Ramos (cell line): ENCODE data around the gene GPR39.
"Not testable (repeated sequence)": the region's sequence is repeated elsewhere in the genome, so short reads cannot be mapped to it uniquely, and the experiment has no call there.

Experiments
- in situ Hi-C: fragments of 300-500 bp; cut with MboI; formaldehyde crosslinking; loops from one replicate; pipeline ENCODE4 v1.14.3; 2022; ENCODE audit warnings: low sequenced_read_pairs; ENCODE audit not compliant: unreplicated experiment

The GPR39 gene

GRCh38 chr2:132479155-132479554 is 62.5 kb downstream of the GPR39 start:
- in situ Hi-C loops: no loop called here

GRCh38 chr2:132482821-132483220 is 66.2 kb downstream of the GPR39 start:
- in situ Hi-C loops: no loop called here

DNA sequence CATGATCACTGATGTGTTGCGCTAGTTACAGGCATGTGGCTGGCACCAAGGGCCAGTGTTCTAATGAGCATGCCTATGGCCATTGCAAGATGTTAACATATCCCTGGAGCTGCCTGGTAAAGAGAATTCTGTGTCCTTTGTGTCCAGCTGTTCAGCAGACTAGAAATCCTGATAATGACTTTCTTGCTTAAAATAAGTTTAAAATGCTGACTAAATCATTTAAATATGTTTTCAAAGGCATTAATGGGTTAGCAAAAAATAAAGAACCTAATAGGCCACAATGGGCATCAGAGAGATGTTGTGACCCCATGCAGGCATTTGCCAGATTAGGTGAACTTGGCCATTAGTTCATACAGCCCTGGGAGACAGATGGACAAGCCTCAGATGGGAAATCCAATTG is 67.5 kb downstream of the GPR39 start:
- in situ Hi-C loops: no loop called here

DNA sequence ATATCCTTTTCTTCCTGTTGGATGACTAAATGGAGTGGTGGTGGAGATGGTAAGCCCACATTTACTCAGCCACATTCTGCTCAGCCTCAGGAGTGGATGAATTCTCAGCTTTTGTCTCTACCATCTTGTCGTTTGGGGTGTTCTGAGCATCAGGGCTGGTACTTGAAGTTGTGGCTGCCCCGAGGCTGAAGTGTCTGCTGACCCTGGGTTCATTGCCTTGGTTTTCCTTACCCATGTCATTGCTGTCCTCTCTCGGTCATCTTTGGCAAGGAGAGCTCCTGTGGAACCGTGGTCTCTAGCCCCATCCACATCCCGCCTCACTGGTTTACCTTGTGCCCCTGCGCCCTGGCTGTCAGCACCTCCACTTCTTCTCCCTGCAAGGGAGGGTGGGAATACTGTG is 71.9 kb downstream of the GPR39 start:
- in situ Hi-C loops: no loop called here

- in situ Hi-C loops: no loop called here
These were observed 72.5 kb downstream of the GPR39 start for GRCh38 chr2:132489150-132489549.

GRCh38 chr2:132495881-132496280 is 79.3 kb downstream of the GPR39 start:
- in situ Hi-C loops: no loop called here

DNA sequence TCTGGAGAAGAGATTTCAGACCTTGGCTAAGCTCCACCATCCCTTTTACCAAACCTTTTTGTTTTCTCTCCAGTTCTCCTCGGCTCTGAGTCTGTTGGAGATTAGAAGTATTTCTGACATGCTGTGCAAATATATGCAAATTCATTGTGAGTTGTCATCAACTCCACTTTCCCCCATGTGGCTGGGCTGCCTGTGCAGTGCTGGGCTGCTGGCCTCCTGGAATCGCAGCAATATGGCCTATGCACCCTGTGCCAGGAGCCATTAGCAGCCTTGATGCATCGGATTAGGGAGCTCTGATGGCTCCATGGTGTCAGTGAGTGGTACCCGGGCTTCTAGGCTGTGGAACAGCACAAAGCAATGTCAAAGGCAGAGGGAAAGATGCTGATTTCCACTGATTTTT is 80.0 kb downstream of the GPR39 start:
- in situ Hi-C loops: no loop called here

DNA sequence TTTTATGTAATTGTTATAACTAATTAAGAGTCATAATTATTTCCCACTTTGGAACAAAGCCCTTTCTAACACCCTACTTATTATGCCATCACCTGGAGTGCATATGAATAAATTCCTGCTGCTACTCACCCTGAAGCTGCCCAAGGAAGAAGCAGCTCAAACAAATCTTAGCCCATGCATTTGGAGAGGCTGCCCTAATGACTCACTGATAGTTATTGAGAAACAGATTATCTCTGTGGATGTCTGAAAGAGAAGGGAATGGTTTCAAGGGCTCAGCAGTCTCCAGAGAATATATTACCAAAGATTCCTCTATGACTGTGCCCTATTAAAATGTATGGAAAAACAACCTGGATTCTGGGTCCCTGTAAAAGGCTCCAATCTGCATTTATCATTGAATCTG is 81.0 kb downstream of the GPR39 start:
- in situ Hi-C loops: no loop called here

DNA sequence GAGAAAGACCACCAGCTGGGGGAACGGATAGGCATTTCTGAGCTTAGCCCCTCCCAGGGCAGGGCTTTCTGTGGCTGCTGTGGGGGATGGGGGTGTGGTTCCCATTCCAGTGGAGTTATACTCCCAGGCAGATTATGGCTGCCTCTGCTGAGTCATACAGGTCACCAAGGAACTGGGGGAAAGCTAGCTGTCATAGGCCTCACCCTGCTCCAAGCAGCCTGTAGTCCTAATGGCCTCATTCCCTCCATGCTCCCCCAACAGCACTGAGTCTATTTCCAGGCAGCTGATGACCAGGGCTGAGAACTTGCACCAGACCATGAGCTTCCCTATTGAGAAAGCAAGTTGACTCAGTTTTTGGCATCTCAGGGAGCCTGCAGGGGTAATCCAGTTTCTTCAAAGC is 87.1 kb downstream of the GPR39 start:
- in situ Hi-C loops: no loop called here

GRCh38 chr2:132515010-132515409 is 98.4 kb downstream of the GPR39 start:
- in situ Hi-C loops: no loop called here

DNA sequence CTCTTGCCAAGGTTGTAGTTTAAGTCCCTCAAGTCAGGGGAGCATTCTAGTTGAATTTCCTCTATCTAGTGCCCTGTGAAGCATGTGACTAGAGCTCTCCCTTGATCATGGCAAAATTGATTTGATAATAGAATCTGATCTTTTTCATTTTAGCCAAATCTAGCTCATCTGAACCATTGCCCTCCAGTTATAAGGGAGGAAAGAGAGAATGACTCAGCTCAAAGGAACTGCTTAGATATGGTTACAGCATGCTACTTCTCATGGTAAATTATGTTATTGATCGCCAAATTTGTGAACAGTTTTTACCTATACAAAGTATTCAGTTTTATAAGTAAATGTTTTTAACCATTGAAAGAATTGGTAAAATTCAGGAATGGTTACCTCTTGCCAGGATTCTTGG is 100.8 kb downstream of the GPR39 start:
- in situ Hi-C loops: no loop called here

DNA sequence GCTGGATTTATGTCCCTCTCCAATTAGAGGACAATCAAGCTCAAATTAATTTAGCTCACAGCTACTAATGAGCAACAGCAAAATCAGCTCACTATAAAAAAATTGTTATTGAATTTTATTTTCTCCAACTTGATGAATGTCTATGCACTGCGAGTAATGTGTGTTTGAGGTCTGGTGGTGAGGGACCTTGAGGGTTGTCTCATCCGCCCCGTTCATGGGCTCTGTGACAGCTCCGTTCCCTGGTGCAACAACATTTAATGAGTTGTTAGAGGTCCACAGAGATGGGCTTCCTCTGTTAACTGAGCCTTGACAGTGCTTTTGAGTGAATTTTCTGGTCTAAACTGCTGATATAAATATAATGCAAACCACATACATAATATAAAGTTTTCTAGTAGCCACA is 101.7 kb downstream of the GPR39 start:
- in situ Hi-C loops: no loop called here

DNA sequence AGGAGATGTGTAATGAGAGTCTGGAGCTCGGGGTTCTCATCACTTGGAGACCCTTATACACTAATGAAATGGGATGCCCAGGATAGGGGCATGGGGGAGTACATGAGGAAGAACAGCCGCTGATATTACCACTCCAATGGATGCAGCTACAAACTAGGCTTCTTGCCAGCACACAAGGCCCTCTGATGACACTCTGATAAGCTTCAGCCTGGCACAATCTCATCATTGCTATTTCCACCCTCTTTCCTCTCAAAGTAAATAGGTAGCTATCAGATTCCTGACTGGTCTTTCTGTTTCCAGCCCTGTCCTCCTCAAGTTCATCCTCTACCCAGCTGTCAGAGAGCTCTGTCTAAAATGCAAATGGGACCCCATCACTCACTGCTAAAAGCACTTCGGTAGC is 103.0 kb downstream of the GPR39 start:
- in situ Hi-C loops: no loop called here

- in situ Hi-C loops: no loop called here
These were observed 104.7 kb downstream of the GPR39 start for GRCh38 chr2:132521341-132521740.

DNA sequence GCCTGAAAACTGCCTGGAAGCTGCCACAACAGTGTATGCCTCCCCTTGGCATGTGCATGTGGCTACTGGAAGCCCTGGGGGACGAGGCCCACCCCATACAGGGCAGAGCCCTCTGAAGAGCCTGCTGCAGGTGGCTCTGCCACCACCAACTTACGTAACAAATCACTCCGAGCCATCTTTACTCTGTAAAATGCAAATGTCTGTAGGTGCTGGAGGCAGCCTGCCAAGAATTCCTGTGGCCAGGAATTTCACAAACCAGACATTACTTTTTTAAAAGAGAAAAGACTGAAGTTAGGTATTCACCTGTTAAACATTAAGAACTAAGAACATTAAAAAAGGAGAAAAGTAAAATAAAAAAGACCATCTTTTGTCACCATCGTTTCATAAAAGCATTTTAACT is 106.3 kb downstream of the GPR39 start:
- in situ Hi-C loops: no loop called here

DNA sequence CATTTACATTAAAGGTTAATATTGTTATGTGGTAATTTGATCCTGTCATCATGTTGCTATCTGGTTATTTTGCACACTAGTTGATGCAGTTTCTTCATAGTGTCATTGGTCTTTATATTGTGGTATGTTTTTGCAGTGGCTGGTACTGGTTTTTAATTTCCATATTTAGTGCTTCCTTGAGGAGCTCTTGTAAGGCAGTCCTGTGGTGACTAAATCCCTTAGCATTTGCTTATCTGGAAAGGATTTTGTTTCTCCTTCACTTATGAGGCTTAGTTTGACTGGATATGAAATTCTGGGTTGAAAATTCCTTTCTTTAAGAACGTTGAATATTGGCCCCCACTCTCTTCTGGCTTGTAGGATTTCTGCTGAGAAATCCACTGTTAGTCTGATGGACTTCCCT is 120.5 kb downstream of the GPR39 start:
- in situ Hi-C loops: not testable (repeated sequence)

GRCh38 chr2:132538331-132538855 is 121.8 kb downstream of the GPR39 start:
- in situ Hi-C loops: no loop called here

DNA sequence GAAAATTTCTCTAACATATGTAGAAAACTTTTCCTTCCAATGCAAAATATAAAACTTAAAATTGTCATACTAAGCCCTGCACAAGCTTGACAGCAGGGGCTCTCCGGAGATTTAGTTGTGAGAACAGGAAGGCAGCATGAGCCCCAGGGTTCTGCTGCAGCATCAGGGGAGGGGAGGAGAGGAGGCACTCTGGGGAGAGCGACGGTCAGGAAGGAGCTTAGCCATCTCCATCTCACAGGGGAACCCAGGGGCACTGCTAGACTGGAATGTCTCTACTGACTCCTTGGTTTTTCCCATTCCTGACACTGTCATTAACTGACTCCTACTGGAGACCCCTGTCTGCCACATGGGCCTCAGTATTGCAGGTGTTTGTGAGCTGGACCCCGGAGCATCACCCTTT is 123.6 kb downstream of the GPR39 start:
- in situ Hi-C loops: loop anchor here (10.0 kb wide), 1 partner anchor 635 kb away; no protein-coding TSS in a partner anchor

- in situ Hi-C loops: loop anchor here (10.0 kb wide), 1 partner anchor 632 kb away; no protein-coding TSS in a partner anchor
These were observed 126.5 kb downstream of the GPR39 start for GRCh38 chr2:132542953-132543569.

DNA sequence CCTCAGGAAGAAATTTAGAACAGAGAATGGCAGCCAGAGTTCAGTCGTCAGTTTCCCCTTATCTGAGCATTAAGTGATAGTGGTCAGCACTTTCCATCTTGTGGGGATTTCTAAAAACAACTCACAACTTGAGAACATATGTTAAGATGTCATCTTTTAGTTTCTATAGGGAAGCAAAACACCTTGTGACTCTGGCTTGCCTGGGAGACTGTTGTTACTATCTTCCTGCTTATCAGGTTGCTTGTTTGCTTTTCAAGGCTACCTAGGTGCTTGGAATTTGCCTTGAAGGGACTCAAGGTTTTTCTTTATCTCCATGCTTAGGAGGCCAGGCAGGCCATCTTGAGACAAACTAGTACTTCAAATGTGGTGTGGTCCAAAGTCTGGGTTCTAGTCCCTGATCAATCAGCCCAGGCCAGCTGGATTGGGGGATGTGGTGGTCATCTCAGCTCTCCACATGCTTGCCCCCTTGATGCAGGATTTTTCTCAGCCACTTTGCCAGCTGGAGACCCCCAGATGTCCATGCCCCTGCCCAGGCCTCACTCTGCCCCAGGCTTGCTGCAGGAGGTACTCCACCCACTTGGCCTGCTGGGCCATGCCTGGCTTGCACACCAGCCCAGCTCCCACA is 127.5 kb downstream of the GPR39 start:
- in situ Hi-C loops: loop anchor here (10.0 kb wide), 1 partner anchor 631 kb away; no protein-coding TSS in a partner anchor

DNA sequence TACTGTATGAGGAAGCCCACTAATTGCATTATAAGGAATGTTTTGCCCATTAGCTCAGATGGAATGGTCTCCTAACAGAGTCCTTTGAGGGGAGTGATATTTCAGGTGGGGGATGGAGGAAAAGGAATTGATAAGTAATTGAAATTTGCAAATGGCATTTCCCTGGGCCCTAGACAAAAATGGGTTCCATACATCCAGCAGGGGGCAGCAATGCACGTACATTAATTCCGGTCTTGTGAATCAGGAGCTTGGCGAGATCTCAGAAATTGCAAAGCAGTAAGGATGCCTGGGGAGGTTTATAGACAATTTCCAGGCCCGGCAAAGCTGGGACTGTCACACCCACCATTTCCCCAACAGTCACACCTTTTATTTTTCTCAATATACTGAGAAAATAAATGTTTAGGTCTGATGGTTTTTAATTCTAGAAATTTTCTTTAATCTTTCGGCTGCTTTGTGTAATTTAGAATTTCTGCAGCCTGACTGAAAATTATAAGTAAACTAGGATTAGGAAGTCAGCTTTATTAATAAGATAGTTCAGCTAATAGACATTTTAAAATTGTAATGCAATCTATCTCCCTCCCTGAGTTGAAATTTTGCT is 130.6 kb downstream of the GPR39 start:
- in situ Hi-C loops: loop anchor here (10.0 kb wide), 1 partner anchor 628 kb away; no protein-coding TSS in a partner anchor
